ENCODE measurements around the gene DPH7. TPM values are rescaled to one million over a fixed set of nuclear protein-coding genes. Genes with fewer than 3 reads are reported as not detected.

DPH7 gene
- total RNA-seq, 2 donors from 2014 or later = 34.3 to 62.4 TPM

- Histone ChIP-seq H3K27ac (no peak overlapping the region), H3K4me3 (no peak overlapping the region), H3K9me3 (no peaks in the 10 kb centered on the region), H3K36me3 (peaks cover 2 to 5% of the 10 kb centered on the region in 2 donors), H3K4me1 (replicated peaks) (peaks cover 11% of the 10 kb centered on the region), H3K27me3 (replicated peaks; ENCODE audit: insufficient read depth) (no peaks in the 10 kb centered on the region)
- DNase-seq (ENCODE audit: low spot score) = no peak
- intact Hi-C loops (cut with DNase I) = no loop called here
- WGBS = 90% methylated on average over 20 of the region's 22 CpGs
- no peak for TF ChIP-seq CTCF (IDR thresholded peaks at IDR 0.05)
- TF ChIP-seq POLR2A (IDR thresholded peaks at IDR 0.05) = no peak
- TF ChIP-seq POLR2AphosphoS5 (IDR thresholded peaks at IDR 0.05) = no peak
Observed at GRCh38 chr9:137581361-137582285, 2.9 kb upstream of the DPH7 start.

GRCh38 chr9:137580954-137581322 is 2.2 kb upstream of the DPH7 start:
- no peak for DNase-seq (ENCODE audit: low spot score)
- peaks cover 0 to 5% of the 10 kb centered on the region in 2 donors for H3K36me3 ChIP-seq

GRCh38 chr9:137580209-137580953 is 1.7 kb upstream of the DPH7 start:
- WGBS = 82% methylated on average over 23 of the region's 23 CpGs
- peaks cover 0 to 5% of the 10 kb centered on the region in 2 donors for H3K36me3 ChIP-seq
- no peak overlapping the region for H3K27ac ChIP-seq
- intact Hi-C loops (cut with DNase I) = no loop called here
- H3K27me3 ChIP-seq (replicated peaks; ENCODE audit: insufficient read depth) = no peaks in the 10 kb centered on the region
- DNase-seq (ENCODE audit: low spot score) = no peak
- no peak overlapping the region for H3K4me3 ChIP-seq
- H3K9me3 ChIP-seq = no peaks in the 10 kb centered on the region
- H3K4me1 ChIP-seq (replicated peaks) = peaks cover 11% of the 10 kb centered on the region
- TF ChIP-seq POLR2A (IDR thresholded peaks at IDR 0.05) (no peak), CTCF (IDR thresholded peaks at IDR 0.05) (no peak)

More at GRCh38 chr9:137580954-137581322, 2.2 kb upstream of the DPH7 start:
- Histone ChIP-seq H3K4me3 (no peak overlapping the region), H3K9me3 (no peaks in the 10 kb centered on the region), H3K4me1 (replicated peaks) (peaks cover 11% of the 10 kb centered on the region), H3K27ac (no peak overlapping the region), H3K27me3 (replicated peaks; ENCODE audit: insufficient read depth) (no peaks in the 10 kb centered on the region)
- TF ChIP-seq POLR2A (IDR thresholded peaks at IDR 0.05) (no peak), CTCF (IDR thresholded peaks at IDR 0.05) (no peak)
- 94% methylated on average over 4 of the region's 4 CpGs for WGBS
- intact Hi-C loops (cut with DNase I) = no loop called here

GRCh38 chr9:137579259-137579604 is 507 bp upstream of the DPH7 start:
- no peak for DNase-seq (ENCODE audit: low spot score)
- no peaks in the 10 kb centered on the region for H3K27me3 ChIP-seq (replicated peaks; ENCODE audit: insufficient read depth)
- intact Hi-C loops (cut with DNase I) = no loop called here
- no peaks in the 10 kb centered on the region for H3K9me3 ChIP-seq
- WGBS = 38% methylated on average over 18 of the region's 19 CpGs
- TF ChIP-seq CTCF (IDR thresholded peaks at IDR 0.05) (no peak), POLR2AphosphoS5 (IDR thresholded peaks at IDR 0.05) (no peak), POLR2A (IDR thresholded peaks at IDR 0.05) (no peak)
- peak overlapping the region; percentile 81 to 90 for H3K4me3 ChIP-seq
- peak overlapping the region; percentile 73 to 78 for H3K27ac ChIP-seq
- peaks cover 11% of the 10 kb centered on the region for H3K4me1 ChIP-seq (replicated peaks)
- peaks cover 0 to 5% of the 10 kb centered on the region in 2 donors for H3K36me3 ChIP-seq
